ENCODE measurements around the gene TPM3. TPM values are rescaled to one million over a fixed set of nuclear protein-coding genes. Genes with fewer than 3 reads are reported as not detected.

The TPM3 gene
- total and polyA plus RNA-seq, 9 of the 15 experiments (the other 6 are each of a cell fraction or from before 2014, with no cell fraction given) = 202 to 604 (median 421) TPM

DNA sequence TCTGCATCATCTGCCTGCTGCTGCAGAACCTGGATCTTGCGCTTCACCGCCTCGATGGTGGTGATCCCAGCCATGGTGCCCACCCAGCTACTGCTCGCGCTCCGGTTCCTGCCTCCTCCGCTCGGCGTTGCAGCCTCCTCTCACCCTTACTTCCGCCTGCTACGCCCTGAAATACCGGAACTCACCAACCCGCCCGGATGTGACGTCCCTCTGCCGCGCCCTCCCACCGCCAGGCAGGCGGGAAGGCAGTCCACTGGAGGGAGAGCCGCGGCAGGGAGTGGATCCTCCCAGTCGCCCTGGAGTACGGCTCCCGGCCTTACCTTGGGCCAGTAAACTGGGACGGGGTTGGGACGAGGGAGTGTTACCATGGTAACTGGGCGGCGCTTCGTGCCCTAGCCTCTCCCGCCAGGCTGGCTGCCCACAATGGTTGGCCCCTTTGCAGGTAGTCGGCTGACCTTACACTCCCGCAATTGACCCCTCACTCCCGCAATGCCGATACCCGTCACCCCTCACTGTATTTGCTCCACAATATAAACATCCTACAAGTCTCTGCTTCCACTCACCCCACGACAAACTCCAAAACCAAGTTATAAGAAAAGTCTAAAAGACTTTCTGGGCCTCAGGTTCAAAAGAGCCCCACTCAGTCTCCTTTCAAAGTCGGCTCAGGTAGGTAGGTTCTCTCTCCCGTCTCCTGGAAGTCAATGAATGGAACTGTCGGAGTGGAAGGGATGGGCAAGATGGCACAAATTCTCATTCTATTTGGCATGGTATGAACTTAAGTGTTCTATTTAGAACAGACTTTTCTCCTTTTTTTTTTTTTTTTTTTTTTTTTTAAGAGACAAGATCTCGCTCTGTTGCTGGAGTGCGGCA is 8.6 kb downstream of the TPM3 start (continued):
- peak; percentile 73 for TF ChIP-seq HCFC1 (IDR thresholded peaks at IDR 0.05; ENCODE audit: low read depth, low read length)
- TF ChIP-seq MBD2 (IDR thresholded peaks at IDR 0.05; ENCODE audit: borderline replicate concordance, low read depth) = peak; percentile 75; the same call in 1 of the 2 replicates
- TF ChIP-seq NCOA2 (IDR thresholded peaks at IDR 0.05; ENCODE audit: partially characterized antibody in 2 of 2) = no peak
- TF ChIP-seq ZNF778 (CRISPR knock-in tag; IDR thresholded peaks at IDR 0.05) = no peak
- no peak for TF ChIP-seq XRCC3 (IDR thresholded peaks at IDR 0.05)
- TF ChIP-seq MAZ (CRISPR knock-in tag; conservative IDR thresholded peaks at IDR 0.05 in 1 of 2, IDR thresholded peaks at IDR 0.05 in 1 of 2) = peak; percentile 76 to 77; a peak in 3 of 4 replicates
- TF ChIP-seq NUFIP1 (IDR thresholded peaks at IDR 0.05; ENCODE audit: partially characterized antibody) = no peak
- no peak for TF ChIP-seq NR4A1 (CRISPR knock-in tag; IDR thresholded peaks at IDR 0.05)
- TF ChIP-seq NR4A1 (tag; IDR thresholded peaks at IDR 0.05) = peak; percentile 46; the same call in 1 of the 2 replicates
- no peak for TF ChIP-seq POU5F1 (IDR thresholded peaks at IDR 0.05; ENCODE audit: borderline replicate concordance, low read depth, low read length, partially characterized antibody)
- TF ChIP-seq OTX1 (CRISPR knock-in tag; IDR thresholded peaks at IDR 0.05) = no peak
- no peak for TF ChIP-seq SAFB (IDR thresholded peaks at IDR 0.05; ENCODE audit: borderline replicate concordance, low read depth, low read length)
- TF ChIP-seq KLF13 (tag; IDR thresholded peaks at IDR 0.05; ENCODE audit: borderline replicate concordance, low read depth) = peak; percentile 68; the same call in 1 of the 2 replicates
- TF ChIP-seq SRSF7 (optimal IDR thresholded peaks at IDR 0.05; ENCODE audit: low read depth, low read length) = no peak
- no peak for TF ChIP-seq NCOA6 (IDR thresholded peaks at IDR 0.05)
- peak; percentile 44 for TF ChIP-seq SMAD1 (IDR thresholded peaks at IDR 0.05; ENCODE audit: low read depth, low read length, partially characterized antibody)
- no peak for TF ChIP-seq MTF1 (CRISPR knock-in tag; IDR thresholded peaks at IDR 0.05; ENCODE audit: borderline replicate concordance)
- TF ChIP-seq RNF2 (IDR thresholded peaks at IDR 0.05) = peak; percentile 76
- no peak for TF ChIP-seq HOXB6 (CRISPR knock-in tag; IDR thresholded peaks at IDR 0.05; ENCODE audit: borderline replicate concordance)
- TF ChIP-seq ZNF184 (CRISPR knock-in tag; IDR thresholded peaks at IDR 0.05) = no peak
- TF ChIP-seq ZNF347 (CRISPR knock-in tag; IDR thresholded peaks at IDR 0.05; ENCODE audit: low read depth) = no peak
- no peak; the same call in 1 of the 2 replicates for TF ChIP-seq GABPB2 (CRISPR knock-in tag; conservative IDR thresholded peaks at IDR 0.05)
- no peak for TF ChIP-seq ZNF766 (CRISPR knock-in tag; conservative IDR thresholded peaks at IDR 0.05)
- peak; percentile 61 for TF ChIP-seq CCNT2 (IDR thresholded peaks at IDR 0.05; ENCODE audit: borderline replicate concordance, extremely low read depth, insufficient read length, low read depth, low read length)
- TF ChIP-seq SMARCB1 (IDR thresholded peaks at IDR 0.05; ENCODE audit: insufficient read length, low read depth) = no peak
- TF ChIP-seq MLX (CRISPR knock-in tag; conservative IDR thresholded peaks at IDR 0.05) = no peak
- no peak for TF ChIP-seq NONO (IDR thresholded peaks at IDR 0.05; ENCODE audit: low read depth in 2 of 2, low read length in 1 of 2)
- no peak for TF ChIP-seq ZFPM2 (CRISPR knock-in tag; IDR thresholded peaks at IDR 0.05)
- TF ChIP-seq ZNF384 (IDR thresholded peaks at IDR 0.05; ENCODE audit: low read depth, low read length) = no peak

Data from K562 (cell line).